Measurements from ENCODE around the gene RBM38.

- TF ChIP-seq, protein P1, sequence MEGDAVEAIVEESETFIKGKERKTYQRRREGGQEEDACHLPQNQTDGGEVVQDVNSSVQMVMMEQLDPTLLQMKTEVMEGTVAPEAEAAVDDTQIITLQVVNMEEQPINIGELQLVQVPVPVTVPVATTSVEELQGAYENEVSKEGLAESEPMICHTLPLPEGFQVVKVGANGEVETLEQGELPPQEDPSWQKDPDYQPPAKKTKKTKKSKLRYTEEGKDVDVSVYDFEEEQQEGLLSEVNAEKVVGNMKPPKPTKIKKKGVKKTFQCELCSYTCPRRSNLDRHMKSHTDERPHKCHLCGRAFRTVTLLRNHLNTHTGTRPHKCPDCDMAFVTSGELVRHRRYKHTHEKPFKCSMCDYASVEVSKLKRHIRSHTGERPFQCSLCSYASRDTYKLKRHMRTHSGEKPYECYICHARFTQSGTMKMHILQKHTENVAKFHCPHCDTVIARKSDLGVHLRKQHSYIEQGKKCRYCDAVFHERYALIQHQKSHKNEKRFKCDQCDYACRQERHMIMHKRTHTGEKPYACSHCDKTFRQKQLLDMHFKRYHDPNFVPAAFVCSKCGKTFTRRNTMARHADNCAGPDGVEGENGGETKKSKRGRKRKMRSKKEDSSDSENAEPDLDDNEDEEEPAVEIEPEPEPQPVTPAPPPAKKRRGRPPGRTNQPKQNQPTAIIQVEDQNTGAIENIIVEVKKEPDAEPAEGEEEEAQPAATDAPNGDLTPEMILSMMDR (IDR thresholded peaks at IDR 0.05; ENCODE audit: borderline replicate concordance, extremely low read depth, low read length, poor library complexity, severe bottlenecking): no peak
- TF ChIP-seq EZH2 (IDR thresholded peaks at IDR 0.05; ENCODE audit: borderline replicate concordance, low read depth, low read length, severe bottlenecking): no peak
These were observed 64.2 kb downstream of the RBM38 start for GRCh38 chr20:57455386-57455785.

Measured in DND-41 (cell line).